LNCaP clone FGC (cell line): ENCODE data around the gene SHC4.

Experiments
- DNase-seq: peaks from one replicate; pipeline ENCODE4 v3.0.0-alpha.2; 2011; ENCODE audit warnings: low read depth
- H3K4me3 ChIP-seq: 2 replicates; pipeline ENCODE4 v1.5.1; 2011; ENCODE audit warnings: mild to moderate bottlenecking, low read depth, low read length, control low read depth
- CTCF ChIP-seq: IDR thresholded peaks from 2 replicates; pipeline ENCODE4 v1.5.1; 2012; ENCODE audit warnings: mild to moderate bottlenecking; ENCODE audit not compliant: control insufficient read depth, insufficient read depth; ENCODE audit errors: extremely low read depth

SHC4 gene

GRCh38 chr15:48802867-48803266 is 160.9 kb downstream of the SHC4 start:
- no peak overlapping the region for H3K4me3 ChIP-seq
- TF ChIP-seq CTCF, result no peak
- DNase-seq, result no peak

- DNase-seq, result no peak
- H3K4me3 ChIP-seq, result no peak overlapping the region
- no peak for TF ChIP-seq CTCF
Measured at GRCh38 chr15:48802257-48802656, 161.5 kb downstream of the SHC4 start.

- peak; percentile 62 for TF ChIP-seq CTCF
- H3K4me3 ChIP-seq, result no peak overlapping the region
- no peak for DNase-seq
Measured at GRCh38 chr15:48800811-48801455, 162.8 kb downstream of the SHC4 start.

- TF ChIP-seq CTCF, result no peak
- DNase-seq, result no peak
- H3K4me3 ChIP-seq, result no peak overlapping the region
Measured at GRCh38 chr15:48800245-48800644, 163.5 kb downstream of the SHC4 start.

GRCh38 chr15:48798319-48798718 is 165.4 kb downstream of the SHC4 start:
- no peak for TF ChIP-seq CTCF
- no peak overlapping the region for H3K4me3 ChIP-seq
- no peak for DNase-seq

- no peak for DNase-seq
- no peak overlapping the region for H3K4me3 ChIP-seq
Measured at GRCh38 chr15:48796930-48797329, 166.8 kb downstream of the SHC4 start.

More at GRCh38 chr15:48796930-48797329, 166.8 kb downstream of the SHC4 start:
- TF ChIP-seq CTCF, result no peak
